PC-3 (cell line): ENCODE measurements around the gene SHANK3. TPM values are rescaled to one million over a fixed set of nuclear protein-coding genes. Genes with fewer than 3 reads are reported as not detected.

Experiments used
- ATAC-seq: fragments of 200-7000 bp; cut with Tn5 transposase; 2 replicates; pipeline ENCODE4 v1.9.1; 2020; ENCODE audit warnings: mild to moderate bottlenecking, moderate library complexity
- BruUV-seq: library from RNA; stranded (reverse); fragments of 400-500 nt; replicated peaks from 2 replicates; lab custom pipeline; 2021; lab: Mats Ljungman, UMichigan
- CTCF ChIA-PET: fragments of 300-600 bp; sonication (Branson Sonifier 250); formaldehyde crosslinking; loops from one replicate; lab custom pipeline; 2022; ENCODE audit warnings: antibody characterized with exemption; lab: Charles Lee
- POLR2A ChIA-PET: fragments of 300-600 bp; sonication (Branson Sonifier 250); formaldehyde crosslinking; loops from one replicate; lab custom pipeline; 2022; ENCODE audit warnings: antibody characterized with exemption; ENCODE audit not compliant: unreplicated experiment; lab: Charles Lee
- DNase-seq: peaks from one replicate; pipeline ENCODE4 v3.0.0-alpha.2; 2015
- H2AFZ ChIP-seq: fragments of 300-600 bp; sonication (generic); 2 replicates; pipeline ENCODE4 v1.6.0; 2016; ENCODE audit warnings: antibody characterized with exemption, low read length
- H3F3A ChIP-seq: fragments of 300-600 bp; sonication (generic); one replicate; pipeline ENCODE4 v1.6.0; 2017; ENCODE audit warnings: antibody characterized with exemption, low read length, control low read depth, mild to moderate bottlenecking; ENCODE audit not compliant: unreplicated experiment
- H3K27ac ChIP-seq: fragments of 300-600 bp; sonication (generic); 2 replicates; pipeline ENCODE4 v1.5.1; 2016; ENCODE audit warnings: mild to moderate bottlenecking, low read length
- H3K27me3 ChIP-seq: fragments of 300-600 bp; sonication (generic); 2 replicates; pipeline ENCODE4 v1.6.1; 2016; ENCODE audit warnings: low read length, mixed read lengths
- H3K36me3 ChIP-seq: fragments of 300-600 bp; sonication (generic); 2 replicates; pipeline ENCODE4 v1.6.1; 2016; ENCODE audit warnings: low read depth, mixed run types, low read length, mixed read lengths
- H3K4me1 ChIP-seq: fragments of 300-600 bp; sonication (generic); 2 replicates; pipeline ENCODE4 v1.5.1; 2016; ENCODE audit warnings: low read length; ENCODE audit not compliant: insufficient read depth
- H3K4me2 ChIP-seq: fragments of 300-600 bp; sonication (generic); 2 replicates; pipeline ENCODE4 v1.6.0; 2016; ENCODE audit warnings: low read length
- H3K4me3 ChIP-seq: fragments of 300-600 bp; sonication (generic); 2 replicates; pipeline ENCODE4 v1.5.1; 2016; ENCODE audit warnings: mild to moderate bottlenecking, low read length, mixed read lengths
- H3K79me2 ChIP-seq: fragments of 300-600 bp; sonication (generic); 2 replicates; pipeline ENCODE4 v1.6.1; 2017; ENCODE audit warnings: low read length, mixed read lengths
- H3K9ac ChIP-seq: fragments of 300-600 bp; sonication (generic); 2 replicates; pipeline ENCODE4 v1.6.0; 2016; ENCODE audit warnings: mild to moderate bottlenecking, low read length
- H3K9me2 ChIP-seq: fragments of 300-600 bp; sonication (generic); replicated peaks from 2 replicates; pipeline ENCODE4 v1.6.1; 2016; ENCODE audit warnings: mixed run types, low read length, mixed read lengths
- H3K9me3 ChIP-seq: fragments of 300-600 bp; sonication (generic); 2 replicates; pipeline ENCODE4 v1.6.1; 2016; ENCODE audit warnings: low read length, mixed read lengths
- H4K20me1 ChIP-seq: fragments of 300-600 bp; sonication (generic); 2 replicates; pipeline ENCODE4 v1.6.1; 2016; ENCODE audit warnings: low read length, mixed read lengths
- EZH2 ChIP-seq: fragments of 300-600 bp; sonication (generic); IDR thresholded peaks from one replicate; pipeline ENCODE4 v1.6.1; 2017; ENCODE audit warnings: antibody characterized with exemption, mild to moderate bottlenecking, low read length; ENCODE audit not compliant: unreplicated experiment
- EZH2phosphoT487 ChIP-seq: fragments of 300-600 bp; sonication (generic); IDR thresholded peaks from 2 replicates; pipeline ENCODE4 v1.6.1; 2018; ENCODE audit warnings: mild to moderate bottlenecking, antibody characterized with exemption, low read length, borderline replicate concordance
- intact Hi-C: fragments of 100-400 bp; cut with micrococcal nuclease; formaldehyde crosslinking; loops from 2 replicates; pipeline ENCODE4 v1.9.0; 2023
- total RNA-seq: library from RNA; depleted of rRNA; stranded (reverse); fragments of >200 nt; gene quantifications from 2 replicates; pipeline ENCODE4 v1.2.3, GENCODE V29; 2014
- TF ChIP-seq, protein P1 (sequence below): fragments of 300-600 bp; sonication (generic); conservative IDR thresholded peaks from 2 replicates; pipeline ENCODE4 v1.5.1; 2017; ENCODE audit warnings: antibody characterized with exemption, low read depth, mild to moderate bottlenecking, low read length

SHANK3 gene
- total RNA-seq, 1 experiment from 2014 or later: 3.7 TPM

DNA sequence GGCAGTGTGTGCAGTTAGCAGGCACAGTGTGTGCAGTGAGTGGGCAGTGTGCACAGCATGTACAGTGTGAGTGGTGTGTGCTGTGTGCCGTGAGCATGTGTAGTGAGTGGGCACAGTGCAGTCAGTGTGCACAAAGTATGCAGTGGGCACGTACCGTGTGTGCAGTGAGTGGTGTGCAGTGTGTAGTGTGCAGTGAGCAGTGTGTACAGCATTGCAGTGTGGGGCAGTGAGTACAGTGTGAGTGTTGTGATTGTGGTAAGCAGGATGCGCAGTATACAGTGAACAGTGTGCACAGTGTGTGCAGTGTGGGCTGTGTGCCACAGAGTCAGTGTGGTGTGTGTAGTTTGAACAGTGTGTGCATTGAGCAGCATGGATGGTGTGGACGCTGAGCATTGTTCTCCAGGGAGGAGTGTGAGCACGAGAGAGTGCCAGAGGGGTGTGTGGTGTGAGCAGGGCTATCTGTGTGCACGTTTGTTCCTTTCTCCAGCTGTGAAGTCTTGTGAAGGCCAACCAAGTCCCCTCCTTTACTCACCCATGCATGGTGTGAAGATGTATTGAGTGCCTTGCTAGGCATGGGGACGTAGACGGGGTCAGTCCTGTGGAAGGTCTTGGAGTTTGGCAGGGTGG lies 3.0 kb downstream of the SHANK3 start:
- ChIA-PET CTCF (no interaction called here), POLR2A (no interaction called here)
- peak overlapping the region; percentile 71 for H3K4me3 ChIP-seq
- no peak overlapping the region for H3K27ac ChIP-seq
- no peak for ATAC-seq
- TF ChIP-seq, protein P1, sequence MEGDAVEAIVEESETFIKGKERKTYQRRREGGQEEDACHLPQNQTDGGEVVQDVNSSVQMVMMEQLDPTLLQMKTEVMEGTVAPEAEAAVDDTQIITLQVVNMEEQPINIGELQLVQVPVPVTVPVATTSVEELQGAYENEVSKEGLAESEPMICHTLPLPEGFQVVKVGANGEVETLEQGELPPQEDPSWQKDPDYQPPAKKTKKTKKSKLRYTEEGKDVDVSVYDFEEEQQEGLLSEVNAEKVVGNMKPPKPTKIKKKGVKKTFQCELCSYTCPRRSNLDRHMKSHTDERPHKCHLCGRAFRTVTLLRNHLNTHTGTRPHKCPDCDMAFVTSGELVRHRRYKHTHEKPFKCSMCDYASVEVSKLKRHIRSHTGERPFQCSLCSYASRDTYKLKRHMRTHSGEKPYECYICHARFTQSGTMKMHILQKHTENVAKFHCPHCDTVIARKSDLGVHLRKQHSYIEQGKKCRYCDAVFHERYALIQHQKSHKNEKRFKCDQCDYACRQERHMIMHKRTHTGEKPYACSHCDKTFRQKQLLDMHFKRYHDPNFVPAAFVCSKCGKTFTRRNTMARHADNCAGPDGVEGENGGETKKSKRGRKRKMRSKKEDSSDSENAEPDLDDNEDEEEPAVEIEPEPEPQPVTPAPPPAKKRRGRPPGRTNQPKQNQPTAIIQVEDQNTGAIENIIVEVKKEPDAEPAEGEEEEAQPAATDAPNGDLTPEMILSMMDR: no peak
- TF ChIP-seq EZH2: no peak
- no peak for TF ChIP-seq EZH2phosphoT487
- H3K4me1 ChIP-seq: peaks cover 4% of the 10 kb centered on the region; the same call in 1 of the 2 replicates
- H3K9me2 ChIP-seq: no peaks in the 10 kb centered on the region
- no peaks in the 10 kb centered on the region for H3K9me3 ChIP-seq
- H3K4me2 ChIP-seq: peak overlapping the region; percentile 81
- no TSS peak for BruUV-seq
- peak overlapping the region; percentile 81; the same call in 1 of the 2 replicates for H2AFZ ChIP-seq
- H3K36me3 ChIP-seq: no peaks in the 10 kb centered on the region
- H4K20me1 ChIP-seq: no peaks in the 10 kb centered on the region
- H3K27me3 ChIP-seq: no peaks in the 10 kb centered on the region
- no peaks in the 10 kb centered on the region for H3K79me2 ChIP-seq
- intact Hi-C loops: no loop called here
- no peak overlapping the region for H3K9ac ChIP-seq
- H3F3A ChIP-seq: no peaks in the 10 kb centered on the region
- DNase-seq: no peak

DNA sequence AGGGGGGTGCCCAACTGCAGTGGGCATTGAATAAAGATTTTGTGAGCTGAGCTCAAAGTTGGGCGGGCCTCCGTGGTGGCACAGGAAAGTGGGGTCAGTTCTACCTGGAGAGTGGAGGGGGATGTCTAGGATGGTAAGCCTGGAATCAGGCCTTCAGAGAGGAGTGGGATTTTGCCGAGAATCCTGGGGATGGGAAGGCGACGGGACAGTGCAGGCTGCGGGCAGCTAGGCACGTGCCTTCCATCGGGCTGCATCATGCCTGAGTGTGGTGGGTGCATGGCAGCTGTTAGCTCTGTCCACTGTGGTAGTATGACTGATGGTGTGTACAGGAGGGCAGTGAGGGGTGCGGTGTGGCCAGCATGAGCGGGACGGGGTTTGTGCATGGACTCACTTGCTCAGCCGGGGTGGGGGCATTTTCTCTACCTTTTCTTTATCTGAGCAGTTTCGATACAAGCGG lies 3.6 kb downstream of the SHANK3 start:
- H2AFZ ChIP-seq: no peak overlapping the region
- ChIA-PET POLR2A (no interaction called here), CTCF (no interaction called here)
- no peaks in the 10 kb centered on the region for H3K79me2 ChIP-seq
- no peaks in the 10 kb centered on the region for H3K9me2 ChIP-seq
- peaks cover 4% of the 10 kb centered on the region; the same call in 1 of the 2 replicates for H3K4me1 ChIP-seq
- H3F3A ChIP-seq: no peaks in the 10 kb centered on the region
- H4K20me1 ChIP-seq: no peaks in the 10 kb centered on the region
- H3K27ac ChIP-seq: no peak overlapping the region
- DNase-seq (no peak), ATAC-seq (no peak)
- TF ChIP-seq EZH2 (no peak), EZH2phosphoT487 (no peak)
- TF ChIP-seq, protein P1: no peak
- H3K4me3 ChIP-seq: no peak overlapping the region
- no peaks in the 10 kb centered on the region for H3K27me3 ChIP-seq
- no peaks in the 10 kb centered on the region for H3K36me3 ChIP-seq
- no TSS peak for BruUV-seq
- H3K9me3 ChIP-seq: no peaks in the 10 kb centered on the region
- peak overlapping the region; percentile 81; the same call in 1 of the 2 replicates for H3K4me2 ChIP-seq
- H3K9ac ChIP-seq: no peak overlapping the region
- intact Hi-C loops: no loop called here

DNA sequence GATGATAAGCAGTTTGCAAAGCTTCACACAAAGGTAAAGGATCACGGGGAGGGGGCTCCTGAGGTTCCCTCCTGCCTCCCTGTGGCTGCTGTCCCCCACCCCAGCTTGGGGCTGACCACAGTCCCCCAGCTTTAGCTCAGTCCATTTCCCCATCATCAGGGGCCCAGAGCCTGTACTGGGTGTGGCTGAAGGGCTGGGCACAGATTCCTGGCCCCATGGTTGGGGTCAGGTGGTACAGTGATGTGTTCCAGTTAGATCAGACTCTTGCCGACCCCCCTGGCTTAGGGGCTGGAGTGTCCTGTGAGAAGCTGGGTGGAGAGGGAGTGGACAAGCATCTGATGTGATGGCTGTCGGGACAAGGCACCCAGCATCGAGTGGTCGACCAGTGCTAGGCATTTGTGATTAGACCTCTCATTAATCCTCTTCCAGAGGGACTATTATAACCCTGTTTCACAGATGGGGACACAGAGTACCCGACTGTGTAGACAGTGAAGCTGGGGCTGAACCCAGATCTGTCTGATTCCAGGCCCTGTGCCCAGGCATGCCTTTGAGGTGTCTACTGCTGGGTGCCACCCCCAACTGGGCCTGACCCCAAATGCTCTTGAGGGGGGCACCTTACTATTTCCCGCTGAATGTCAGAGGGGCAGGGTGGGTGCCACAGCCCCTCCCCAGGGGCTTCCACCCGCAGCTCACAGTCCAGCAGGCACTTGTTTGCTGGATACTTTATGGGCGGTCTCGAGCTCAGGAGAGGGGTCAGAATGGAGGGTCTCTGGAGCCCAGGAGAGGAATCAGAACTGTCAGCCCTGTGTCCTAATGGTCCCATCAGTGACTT lies 4.3 kb downstream of the SHANK3 start:
- DNase-seq: no peak
- CTCF ChIA-PET: no interaction called here
- Histone ChIP-seq H3K4me2 (no peak overlapping the region), H3K36me3 (no peaks in the 10 kb centered on the region), H3K27me3 (no peaks in the 10 kb centered on the region), H3K4me3 (no peak overlapping the region), H3K79me2 (no peaks in the 10 kb centered on the region), H3K9ac (no peak overlapping the region), H3F3A (no peaks in the 10 kb centered on the region), H3K4me1 (peaks cover 4% of the 10 kb centered on the region; the same call in 1 of the 2 replicates), H2AFZ (no peak overlapping the region), H3K9me2 (no peaks in the 10 kb centered on the region), H3K9me3 (no peaks in the 10 kb centered on the region), H3K27ac (no peak overlapping the region), H4K20me1 (no peaks in the 10 kb centered on the region)
- TF ChIP-seq EZH2: no peak
- TF ChIP-seq, protein P1: no peak
- no peak for TF ChIP-seq EZH2phosphoT487
- BruUV-seq: no TSS peak
- no peak for ATAC-seq
- POLR2A ChIA-PET: no interaction called here
- intact Hi-C loops: no loop called here
